Skin epidermis (tissue), 12 donors: ENCODE measurements around the gene TMBIM1.
A peak's percentile ranks its signal among the peaks of the same experiment; 100 is the strongest.

Source experiments
- H3K27ac ChIP-seq, 21 experiments: fragments of 200-600 bp; sonication (generic) in 11 of 21; one replicate each; pipeline ENCODE4 v1.5.0; 2020; ENCODE audit warnings: mild to moderate bottlenecking in 3 of 21, inconsistent platforms in 2 of 21, moderate library complexity in 2 of 21
- H3K4me3 ChIP-seq, 7 experiments: fragments of 200-600 bp; sonication (generic) in 2 of 7; one replicate each; pipeline ENCODE4 v1.5.0; 2020; ENCODE audit warnings: inconsistent platforms in 2 of 7, mild to moderate bottlenecking in 2 of 7, moderate library complexity in 1 of 7

Gene TMBIM1

GRCh38 chr2:218292048-218293014 is at the start of gene TMBIM1:
TMBIM1 (minus strand) TSS chr2:218292503; CDS start chr2:218282141, 10,362 bp downstream.
- H3K4me3 ChIP-seq, result peak within 1 kb of the TSS; percentile 65 to 89 (median 82)
- H3K27ac ChIP-seq, result peak within 1 kb of the TSS; percentile 83 to 100 (median 98)

- Histone ChIP-seq H3K4me3 (no peak overlapping the region), H3K27ac (no peak overlapping the region)
Measured at GRCh38 chr2:218341381-218341780, 49.1 kb upstream of the TMBIM1 start.

GRCh38 chr2:218340656-218341055 is 48.4 kb upstream of the TMBIM1 start:
- no peak overlapping the region for H3K27ac ChIP-seq
- no peak overlapping the region for H3K4me3 ChIP-seq

GRCh38 chr2:218334531-218334930 is 42.2 kb upstream of the TMBIM1 start:
- Histone ChIP-seq H3K27ac (no peak overlapping the region), H3K4me3 (no peak overlapping the region)

- Histone ChIP-seq H3K27ac (peak overlapping the region in 14 of 21 experiments; percentile 27 to 80 (median 52)), H3K4me3 (no peak overlapping the region)
Measured at GRCh38 chr2:218332920-218333645, 40.8 kb upstream of the TMBIM1 start.

GRCh38 chr2:218332288-218332687 is 40.0 kb upstream of the TMBIM1 start:
- no peak overlapping the region for H3K4me3 ChIP-seq
- peak overlapping the region in 16 of 21 experiments; percentile 12 to 80 (median 50) for H3K27ac ChIP-seq

GRCh38 chr2:218331745-218332144 is 39.4 kb upstream of the TMBIM1 start:
- peak overlapping the region in 12 of 21 experiments; percentile 27 to 80 (median 56) for H3K27ac ChIP-seq
- no peak overlapping the region for H3K4me3 ChIP-seq

- Histone ChIP-seq H3K27ac (peak overlapping the region in 13 of 21 experiments; percentile 8 to 72 (median 32)), H3K4me3 (no peak overlapping the region)
Measured at GRCh38 chr2:218329826-218330593, 37.7 kb upstream of the TMBIM1 start.

GRCh38 chr2:218329027-218329825 is 36.9 kb upstream of the TMBIM1 start:
- peak overlapping the region in 9 of 21 experiments; percentile 12 to 72 (median 32) for H3K27ac ChIP-seq
- no peak overlapping the region for H3K4me3 ChIP-seq

GRCh38 chr2:218328294-218328693 is 36.0 kb upstream of the TMBIM1 start:
- no peak overlapping the region for H3K27ac ChIP-seq

GRCh38 chr2:218327451-218328210 is 35.3 kb upstream of the TMBIM1 start:
- H3K4me3 ChIP-seq, result no peak overlapping the region
- H3K27ac ChIP-seq, result peak overlapping the region in 1 of 21 experiments; percentile 55

More at GRCh38 chr2:218328294-218328693, 36.0 kb upstream of the TMBIM1 start:
- H3K4me3 ChIP-seq, result no peak overlapping the region

GRCh38 chr2:218326315-218326714 is 34.0 kb upstream of the TMBIM1 start:
- H3K4me3 ChIP-seq, result no peak overlapping the region
- H3K27ac ChIP-seq, result no peak overlapping the region

GRCh38 chr2:218325566-218326160 is 33.4 kb upstream of the TMBIM1 start:
- peak overlapping the region in 1 of 21 experiments; percentile 38 for H3K27ac ChIP-seq
- no peak overlapping the region for H3K4me3 ChIP-seq

GRCh38 chr2:218323526-218324472 is 31.5 kb upstream of the TMBIM1 start:
- peak overlapping the region; percentile 52 to 73 (median 65) for H3K4me3 ChIP-seq
- peak overlapping the region; percentile 30 to 93 (median 76) for H3K27ac ChIP-seq

GRCh38 chr2:218322768-218323525 is 30.6 kb upstream of the TMBIM1 start:
- Histone ChIP-seq H3K4me3 (peak overlapping the region; percentile 52 to 73 (median 65)), H3K27ac (peak overlapping the region; percentile 30 to 93 (median 76))
